H9 (cell line): Measurements from ENCODE around the gene ABHD12. TPM values are rescaled to one million over a fixed set of nuclear protein-coding genes. Genes with fewer than 3 reads are reported as not detected.

Experiments
- DNase-seq: peaks from one replicate; pipeline ENCODE4 v3.0.0-alpha.2; 2017
- H2AFZ ChIP-seq: one replicate; pipeline ENCODE4 v1.6.1; 2013; ENCODE audit warnings: mild to moderate bottlenecking, low read length, control low read depth, moderate library complexity
- H2AK5ac ChIP-seq: 2 replicates; pipeline ENCODE4 v1.6.1; 2013; ENCODE audit warnings: low read length, control low read depth, mixed read lengths; ENCODE audit not compliant: insufficient read length
- H2BK120ac ChIP-seq: one replicate; pipeline ENCODE4 v1.6.1; 2013; ENCODE audit warnings: low read depth, mild to moderate bottlenecking, low read length, control low read depth, inconsistent platforms; ENCODE audit not compliant: poor library complexity, severe bottlenecking
- H2BK12ac ChIP-seq: 2 replicates; pipeline ENCODE4 v1.6.1; 2013; ENCODE audit warnings: low read length, control low read depth, mixed read lengths, low read depth; ENCODE audit not compliant: insufficient read length
- H2BK15ac ChIP-seq: 2 replicates; pipeline ENCODE4 v1.6.1; 2013; ENCODE audit warnings: low read depth, low read length, control low read depth
- H2BK20ac ChIP-seq: one replicate; pipeline ENCODE4 v1.6.1; 2013; ENCODE audit warnings: low read depth, mild to moderate bottlenecking, low read length, control low read depth, inconsistent platforms; ENCODE audit not compliant: poor library complexity, severe bottlenecking
- H2BK5ac ChIP-seq: 2 replicates; pipeline ENCODE4 v1.6.1; 2013; ENCODE audit warnings: low read length, control low read depth, mixed read lengths; ENCODE audit not compliant: insufficient read length
- H3K14ac ChIP-seq: 2 replicates; pipeline ENCODE4 v1.6.1; 2013; ENCODE audit warnings: low read length, control low read depth; ENCODE audit not compliant: insufficient read depth
- H3K18ac ChIP-seq: 2 replicates; pipeline ENCODE4 v1.6.1; 2013; ENCODE audit warnings: low read depth, mild to moderate bottlenecking, mixed read lengths, low read length, control low read depth; ENCODE audit not compliant: insufficient read length
- H3K23ac ChIP-seq: 2 replicates; pipeline ENCODE4 v1.6.1; 2013; ENCODE audit warnings: low read length, control low read depth, mixed read lengths, low read depth; ENCODE audit not compliant: insufficient read length
- H3K23me2 ChIP-seq: 2 replicates; pipeline ENCODE4 v1.6.1; 2013; ENCODE audit warnings: low read depth, mild to moderate bottlenecking, mixed read lengths, low read length, control low read depth; ENCODE audit not compliant: insufficient read length, poor library complexity, severe bottlenecking
- H3K27ac ChIP-seq: 2 replicates; pipeline ENCODE4 v1.5.1; 2013; ENCODE audit warnings: low read length, control low read depth, mixed read lengths, low read depth; ENCODE audit not compliant: insufficient read length
- H3K27me3 ChIP-seq: 2 replicates; pipeline ENCODE4 v1.6.1; 2013; ENCODE audit warnings: low read length, control low read depth, inconsistent platforms; ENCODE audit not compliant: insufficient read depth
- H3K4ac ChIP-seq: 2 replicates; pipeline ENCODE4 v1.6.1; 2013; ENCODE audit warnings: low read depth, mild to moderate bottlenecking, control low read depth, inconsistent platforms, low read length, moderate library complexity
- H3K4me1 ChIP-seq: 2 replicates; pipeline ENCODE4 v1.6.1; 2013; ENCODE audit warnings: low read length, control low read depth, inconsistent platforms; ENCODE audit not compliant: insufficient read depth
- H3K4me2 ChIP-seq: 2 replicates; pipeline ENCODE4 v1.6.1; 2013; ENCODE audit warnings: low read length, control low read depth, mixed read lengths; ENCODE audit not compliant: insufficient read length, insufficient read depth
- H3K56ac ChIP-seq: 2 replicates; pipeline ENCODE4 v1.6.1; 2013; ENCODE audit warnings: low read depth, mild to moderate bottlenecking, mixed read lengths, low read length, control low read depth; ENCODE audit not compliant: insufficient read length
- H3K79me1 ChIP-seq: 2 replicates; pipeline ENCODE4 v1.6.1; 2013; ENCODE audit warnings: low read depth, mild to moderate bottlenecking, moderate library complexity, low read length, control low read depth, inconsistent platforms; ENCODE audit not compliant: insufficient read depth, poor library complexity, severe bottlenecking
- H3K79me2 ChIP-seq: 2 replicates; pipeline ENCODE4 v1.6.1; 2013; ENCODE audit warnings: low read length, control low read depth, inconsistent platforms; ENCODE audit not compliant: insufficient read depth
- H3K9ac ChIP-seq: 2 replicates; pipeline ENCODE4 v1.6.1; 2013; ENCODE audit warnings: low read length, control low read depth, mixed read lengths; ENCODE audit not compliant: insufficient read length; ENCODE audit errors: extremely low read depth
- H3K9me3 ChIP-seq: one replicate; pipeline ENCODE4 v1.6.1; 2013; ENCODE audit warnings: low read depth, low read length, inconsistent platforms; ENCODE audit not compliant: control insufficient read depth
- H3T11ph ChIP-seq: one replicate; pipeline ENCODE4 v1.6.1; 2013; ENCODE audit warnings: mild to moderate bottlenecking, low read length, control low read depth, inconsistent platforms
- H4K20me1 ChIP-seq: one replicate; pipeline ENCODE4 v1.6.1; 2013; ENCODE audit not compliant: control insufficient read depth, insufficient read length, insufficient read depth
- H4K5ac ChIP-seq: 2 replicates; pipeline ENCODE4 v1.6.1; 2013; ENCODE audit warnings: low read depth, mild to moderate bottlenecking, mixed read lengths, low read length, control low read depth; ENCODE audit not compliant: insufficient read length
- H4K8ac ChIP-seq: replicated peaks from 2 replicates; pipeline ENCODE4 v1.6.1; 2013; ENCODE audit warnings: low read length, control low read depth, mixed read lengths, low read depth; ENCODE audit not compliant: insufficient read length
- H4K91ac ChIP-seq: 2 replicates; pipeline ENCODE4 v1.6.1; 2013; ENCODE audit warnings: low read depth, mild to moderate bottlenecking, moderate library complexity, mixed read lengths, low read length, control low read depth; ENCODE audit not compliant: insufficient read length
- H3K27ac Mint-ChIP-seq, 3 experiments: 2 replicates in 2 of 3; 3 replicates in 1 of 3; pipeline ENCODE4 v1.8.0; 2020 to 2021; ENCODE audit warnings: mixed read lengths in 3 of 3, mild to moderate bottlenecking in 1 of 3, moderate library complexity in 1 of 3
- H3K27me3 Mint-ChIP-seq: 2 replicates; pipeline ENCODE4 v1.8.0; 2021; ENCODE audit warnings: low read depth, mild to moderate bottlenecking, moderate library complexity, mixed read lengths
- H3K36me3 Mint-ChIP-seq, 3 experiments: 2 replicates in 2 of 3; 3 replicates in 1 of 3; pipeline ENCODE4 v1.8.0; 2020 to 2021; ENCODE audit warnings: low read depth in 3 of 3, mixed read lengths in 3 of 3; ENCODE audit not compliant: insufficient read depth in 1 of 3
- H3K4me1 Mint-ChIP-seq, 2 experiments: 2 replicates each; pipeline ENCODE4 v1.8.0; 2020; ENCODE audit warnings: mixed read lengths in 2 of 2
- H3K4me3 Mint-ChIP-seq, 2 experiments: 2 replicates in 1 of 2; 3 replicates in 1 of 2; pipeline ENCODE4 v1.8.0; 2020 to 2021; ENCODE audit warnings: mild to moderate bottlenecking in 2 of 2, mixed read lengths in 2 of 2, moderate library complexity in 1 of 2
- H3K9me3 Mint-ChIP-seq, 2 experiments: 2 replicates in 1 of 2; 3 replicates in 1 of 2; pipeline ENCODE4 v1.8.0; 2020; ENCODE audit warnings: mild to moderate bottlenecking in 2 of 2, mixed read lengths in 2 of 2, moderate library complexity in 1 of 2
- WGBS: extraction: QIAGEN DNeasy Blood & Tissue Kit; methylation state at CpG from one replicate; pipeline ENCODE4 v1.1.7; 2013; ENCODE audit warnings: missing lambda C conversion rate, low lambda C conversion rate, mixed read lengths; ENCODE audit not compliant: insufficient read length; ENCODE audit errors: extremely low coverage; 5-methylcytosine and 5-hydroxymethylcytosine counted together
- total RNA-seq: library from RNA; stranded (reverse); gene quantifications from 2 replicates; pipeline ENCODE4 v1.2.1, GENCODE V29; 2021
- TF ChIP-seq, protein P1 (sequence below): fragments of 200-600 bp; sonication (generic); conservative IDR thresholded peaks from 3 replicates; pipeline ENCODE4 v1.8.0; 2021; ENCODE audit warnings: antibody characterized with exemption, mild to moderate bottlenecking

Gene ABHD12
- total RNA-seq, 1 experiment from 2014 or later = 54.4 TPM

DNA sequence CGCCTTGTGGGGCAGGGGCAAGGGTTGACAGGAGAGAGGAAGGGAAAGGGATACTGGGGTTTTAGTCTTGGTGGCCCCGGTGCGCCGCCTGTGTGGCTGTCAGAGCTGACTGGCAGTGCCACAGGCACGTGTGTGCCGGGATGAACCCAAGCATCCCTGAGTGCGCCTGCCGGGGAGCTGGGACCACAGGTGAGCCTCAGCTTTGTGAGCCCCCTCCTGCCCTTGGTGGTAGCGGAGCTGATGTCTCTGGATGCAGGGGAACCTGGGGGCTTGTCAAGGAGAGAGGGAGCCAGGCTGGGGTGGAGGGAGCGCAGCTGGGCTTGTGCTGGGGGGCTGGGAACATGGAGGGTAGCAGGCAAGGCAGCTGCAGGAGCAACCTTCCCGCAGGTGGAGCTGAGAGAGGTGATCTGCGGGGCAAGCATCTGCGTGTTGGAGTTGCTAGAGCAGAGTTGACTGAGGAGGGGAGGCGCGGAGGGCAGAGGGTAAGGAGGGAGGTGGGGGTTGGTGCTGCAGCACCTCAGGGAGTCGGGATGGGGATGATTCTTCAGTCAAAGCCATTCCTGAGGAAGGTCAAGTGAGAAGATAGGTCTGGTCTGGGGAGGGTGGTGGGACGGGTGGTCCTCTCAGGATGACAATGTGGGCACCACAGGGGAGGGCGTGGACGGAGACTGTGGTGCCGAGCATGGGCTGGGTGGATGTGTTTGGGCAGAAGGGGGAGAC lies 114.7 kb downstream of the ABHD12 start:
- H2BK5ac ChIP-seq = no peak overlapping the region
- H3K79me1 ChIP-seq = no peaks in the 10 kb centered on the region
- H3K9me3 ChIP-seq = no peaks in the 10 kb centered on the region
- no peak for DNase-seq
- TF ChIP-seq, protein P1, sequence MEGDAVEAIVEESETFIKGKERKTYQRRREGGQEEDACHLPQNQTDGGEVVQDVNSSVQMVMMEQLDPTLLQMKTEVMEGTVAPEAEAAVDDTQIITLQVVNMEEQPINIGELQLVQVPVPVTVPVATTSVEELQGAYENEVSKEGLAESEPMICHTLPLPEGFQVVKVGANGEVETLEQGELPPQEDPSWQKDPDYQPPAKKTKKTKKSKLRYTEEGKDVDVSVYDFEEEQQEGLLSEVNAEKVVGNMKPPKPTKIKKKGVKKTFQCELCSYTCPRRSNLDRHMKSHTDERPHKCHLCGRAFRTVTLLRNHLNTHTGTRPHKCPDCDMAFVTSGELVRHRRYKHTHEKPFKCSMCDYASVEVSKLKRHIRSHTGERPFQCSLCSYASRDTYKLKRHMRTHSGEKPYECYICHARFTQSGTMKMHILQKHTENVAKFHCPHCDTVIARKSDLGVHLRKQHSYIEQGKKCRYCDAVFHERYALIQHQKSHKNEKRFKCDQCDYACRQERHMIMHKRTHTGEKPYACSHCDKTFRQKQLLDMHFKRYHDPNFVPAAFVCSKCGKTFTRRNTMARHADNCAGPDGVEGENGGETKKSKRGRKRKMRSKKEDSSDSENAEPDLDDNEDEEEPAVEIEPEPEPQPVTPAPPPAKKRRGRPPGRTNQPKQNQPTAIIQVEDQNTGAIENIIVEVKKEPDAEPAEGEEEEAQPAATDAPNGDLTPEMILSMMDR = no peak
- no peak overlapping the region for H2BK12ac ChIP-seq
- H3K23me2 ChIP-seq = no peaks in the 10 kb centered on the region
- H2BK20ac ChIP-seq = no peak overlapping the region
- no peaks in the 10 kb centered on the region for H3K27me3 ChIP-seq
- no peak overlapping the region for H4K91ac ChIP-seq
- no peak overlapping the region for H2AK5ac ChIP-seq
- no peak overlapping the region for H3K4ac ChIP-seq
- H2BK120ac ChIP-seq = no peak overlapping the region
- Mint-ChIP-seq H3K27ac (peak overlapping the region in 2 of 3 experiments; percentile 46 to 85; a peak in 3 of 7 replicates), H3K4me1 (no peaks in the 10 kb centered on the region), H3K4me3 (no peak overlapping the region; a peak in 1 of 5 replicates), H3K36me3 (peaks cover 22 to 81% (median 45%) of the 10 kb centered on the region in 3 experiments; a peak in 6 of 7 replicates), H3K9me3 (no peaks in the 10 kb centered on the region; a peak in 1 of 5 replicates), H3K27me3 (no peaks in the 10 kb centered on the region)
- no peak overlapping the region for H3K18ac ChIP-seq
- H3K79me2 ChIP-seq = no peaks in the 10 kb centered on the region
- H2BK15ac ChIP-seq = no peak overlapping the region
- no peak overlapping the region for H3K4me2 ChIP-seq
- no peak overlapping the region for H3K27ac ChIP-seq
- H3K4me1 ChIP-seq = no peaks in the 10 kb centered on the region
- no CpG with 5 or more reads among the region's 20 CpGs for WGBS
- H3T11ph ChIP-seq = no peak overlapping the region
- no peak overlapping the region for H3K14ac ChIP-seq
- no peaks in the 10 kb centered on the region for H4K20me1 ChIP-seq
- no peak overlapping the region for H4K5ac ChIP-seq
- H4K8ac ChIP-seq = no peak overlapping the region
- H3K9ac ChIP-seq = no peak overlapping the region
- no peak overlapping the region for H3K56ac ChIP-seq
- no peak overlapping the region for H2AFZ ChIP-seq
- no peak overlapping the region for H3K23ac ChIP-seq
